ENCODE measurements around the gene PPP1R7.

Gene PPP1R7

DNA sequence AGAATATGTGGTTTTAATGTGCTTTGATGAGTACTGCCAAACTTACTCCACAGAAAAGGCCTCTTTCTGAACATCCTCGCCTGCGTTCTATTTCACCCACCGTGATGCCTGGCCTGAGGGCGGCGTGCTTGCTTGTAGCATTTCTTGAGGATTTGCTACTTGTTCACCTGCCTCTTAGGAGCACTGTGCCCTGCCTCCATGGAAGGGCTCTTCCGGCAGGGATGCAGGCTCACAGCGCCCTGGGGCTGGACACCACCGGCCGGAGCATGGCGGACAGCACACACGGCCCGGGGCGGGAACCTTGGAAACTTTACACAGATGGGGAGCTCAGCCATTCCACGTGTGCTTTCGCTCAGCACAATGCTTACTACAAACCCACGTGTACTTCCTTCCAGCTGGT is 75.3 kb downstream of the PPP1R7 start:
- Histone ChIP-seq H4K20me1 (ENCODE audit: insufficient read depth) (no peaks in the 10 kb centered on the region), H3K36me3 (ENCODE audit: insufficient read depth) (peaks cover 6% of the 10 kb centered on the region; the same call in 1 of the 2 replicates), H3K4me2 (no peak overlapping the region), H3K27ac (no peak overlapping the region), H2AFZ (ENCODE audit: low read depth) (no peak overlapping the region), H3K9ac (no peak overlapping the region), H3K4me1 (ENCODE audit: low read depth, poor library complexity, severe bottlenecking) (no peaks in the 10 kb centered on the region), H3K79me2 (ENCODE audit: insufficient read depth, low read depth) (no peaks in the 10 kb centered on the region), H3K27me3 (ENCODE audit: insufficient read depth, low read depth) (no peaks in the 10 kb centered on the region), H3K4me3 (IDR thresholded peaks at IDR 0.05; ENCODE audit: insufficient read depth, low read depth, low read length) (no peak overlapping the region)
- no peak for TF ChIP-seq CTCF (conservative IDR thresholded peaks at IDR 0.05; ENCODE audit: low read depth, low read length)

- H3K79me2 ChIP-seq (ENCODE audit: insufficient read depth, low read depth) = no peaks in the 10 kb centered on the region
- H4K20me1 ChIP-seq (ENCODE audit: insufficient read depth) = no peaks in the 10 kb centered on the region
- H3K4me3 ChIP-seq (IDR thresholded peaks at IDR 0.05; ENCODE audit: insufficient read depth, low read depth, low read length) = no peak overlapping the region
- H3K9ac ChIP-seq = no peak overlapping the region
- TF ChIP-seq CTCF (conservative IDR thresholded peaks at IDR 0.05; ENCODE audit: low read depth, low read length) = no peak
- no peaks in the 10 kb centered on the region for H3K27me3 ChIP-seq (ENCODE audit: insufficient read depth, low read depth)
- no peaks in the 10 kb centered on the region for H3K4me1 ChIP-seq (ENCODE audit: low read depth, poor library complexity, severe bottlenecking)
- H2AFZ ChIP-seq (ENCODE audit: low read depth) = no peak overlapping the region
- H3K36me3 ChIP-seq (ENCODE audit: insufficient read depth) = peaks cover 6% of the 10 kb centered on the region; the same call in 1 of the 2 replicates
- H3K27ac ChIP-seq = no peak overlapping the region
- H3K4me2 ChIP-seq = no peak overlapping the region
Measured at GRCh38 chr2:241225983-241226382, 75.7 kb downstream of the PPP1R7 start.

DNA sequence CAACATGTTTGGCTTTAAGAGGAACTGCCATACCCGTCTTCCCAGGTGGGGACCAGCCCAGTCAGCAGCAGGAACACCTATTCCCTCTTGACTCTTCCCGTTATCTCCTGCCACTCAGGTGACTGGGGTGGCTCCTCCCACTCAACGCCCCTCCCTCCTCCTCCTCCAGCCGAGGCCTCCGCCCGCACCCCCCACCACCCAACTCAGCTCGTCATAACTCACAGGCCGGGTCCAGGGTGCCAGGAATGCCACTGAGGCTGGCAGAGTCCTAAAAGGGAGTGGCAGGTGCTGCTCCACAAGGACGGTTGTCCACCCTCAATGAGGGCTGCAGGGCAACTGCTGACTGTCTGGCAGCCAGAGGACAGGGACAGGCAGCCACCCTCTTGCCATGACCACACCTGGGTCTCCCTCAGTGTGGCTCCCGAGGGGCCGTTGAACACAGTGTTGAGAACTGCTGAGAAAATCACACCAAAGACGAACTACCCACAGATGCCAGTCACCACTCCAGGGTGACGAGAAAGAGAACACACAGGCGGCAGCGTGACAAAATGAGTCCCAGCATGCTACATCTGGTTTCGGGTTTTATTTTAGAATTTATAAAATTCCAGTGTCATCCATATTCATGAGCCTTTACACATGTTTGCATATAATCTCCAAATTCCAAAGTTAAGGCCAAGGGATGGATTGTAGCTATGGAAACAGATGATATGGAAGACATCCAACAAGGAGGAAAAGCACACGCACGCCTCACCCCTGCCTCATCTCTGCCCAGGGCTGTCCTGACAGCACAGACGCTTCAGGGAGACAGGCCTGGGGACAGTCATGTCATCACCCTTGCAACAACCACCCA is 76.7 kb downstream of the PPP1R7 start:
- H3K4me3 ChIP-seq (IDR thresholded peaks at IDR 0.05; ENCODE audit: insufficient read depth, low read depth, low read length) = no peak overlapping the region
- H3K27me3 ChIP-seq (ENCODE audit: insufficient read depth, low read depth) = no peaks in the 10 kb centered on the region
- H2AFZ ChIP-seq (ENCODE audit: low read depth) = no peak overlapping the region
- no peaks in the 10 kb centered on the region for H3K4me1 ChIP-seq (ENCODE audit: low read depth, poor library complexity, severe bottlenecking)
- no peaks in the 10 kb centered on the region for H4K20me1 ChIP-seq (ENCODE audit: insufficient read depth)
- no peak overlapping the region for H3K9ac ChIP-seq
- no peak overlapping the region for H3K27ac ChIP-seq
- TF ChIP-seq CTCF (conservative IDR thresholded peaks at IDR 0.05; ENCODE audit: low read depth, low read length) = no peak
- peaks cover 6% of the 10 kb centered on the region; the same call in 1 of the 2 replicates for H3K36me3 ChIP-seq (ENCODE audit: insufficient read depth)
- H3K79me2 ChIP-seq (ENCODE audit: insufficient read depth, low read depth) = no peaks in the 10 kb centered on the region
- H3K4me2 ChIP-seq = no peak overlapping the region

- Histone ChIP-seq H3K4me3 (IDR thresholded peaks at IDR 0.05; ENCODE audit: insufficient read depth, low read depth, low read length) (no peak overlapping the region), H4K20me1 (ENCODE audit: insufficient read depth) (no peaks in the 10 kb centered on the region), H3K79me2 (ENCODE audit: insufficient read depth, low read depth) (no peaks in the 10 kb centered on the region), H3K4me2 (no peak overlapping the region), H3K27me3 (ENCODE audit: insufficient read depth, low read depth) (no peaks in the 10 kb centered on the region), H2AFZ (ENCODE audit: low read depth) (no peak overlapping the region), H3K27ac (no peak overlapping the region), H3K9ac (no peak overlapping the region), H3K4me1 (ENCODE audit: low read depth, poor library complexity, severe bottlenecking) (no peaks in the 10 kb centered on the region), H3K36me3 (ENCODE audit: insufficient read depth) (peaks cover 6% of the 10 kb centered on the region; the same call in 1 of the 2 replicates)
- no peak for TF ChIP-seq CTCF (conservative IDR thresholded peaks at IDR 0.05; ENCODE audit: low read depth, low read length)
Measured at GRCh38 chr2:241227594-241227993, 77.3 kb downstream of the PPP1R7 start.
